IMR-90 (cell line): ENCODE results near the gene KATNA1. TPM values are rescaled to one million over a fixed set of nuclear protein-coding genes. Genes with fewer than 3 reads are reported as not detected.

Experiments used
- ATAC-seq: fragments of 200-7000 bp; cut with Tn5 transposase; 2 replicates; pipeline ENCODE4 v1.9.1; 2020; ENCODE audit warnings: low read depth, mild to moderate bottlenecking, moderate library complexity
- Bru-seq: library from RNA; stranded (reverse); fragments of 400-500 nt; gene quantifications from one replicate; lab custom pipeline; 2021; lab: Mats Ljungman, UMichigan
- BruChase-seq, 2 experiments: library from RNA; stranded (reverse); fragments of 400-500 nt; gene quantifications; one replicate each; lab custom pipeline; 2021; lab: Mats Ljungman, UMichigan
- BruUV-seq: library from RNA; stranded (reverse); fragments of 400-500 nt; replicated peaks from 2 replicates; lab custom pipeline; 2021; lab: Mats Ljungman, UMichigan
- CTCF ChIA-PET: fragments of 300-600 bp; formaldehyde crosslinking; extraction: SDS; loops from one replicate; lab custom pipeline; 2021; ENCODE audit warnings: antibody characterized with exemption; lab: Yijun Ruan, JAX
- POLR2A ChIA-PET: fragments of 300-600 bp; sonication (Branson Sonifier 250); formaldehyde crosslinking; loops from one replicate; lab custom pipeline; 2022; ENCODE audit warnings: antibody characterized with exemption; ENCODE audit not compliant: unreplicated experiment; lab: Charles Lee
- DNase-seq: peaks from one replicate; pipeline ENCODE4 v3.0.0; 2013
- H2AFZ ChIP-seq: replicated peaks from 2 replicates; pipeline ENCODE3; 2013; ENCODE audit warnings: low read length, mild to moderate bottlenecking; ENCODE audit not compliant: poor library complexity
- H2AK5ac ChIP-seq: 2 replicates; pipeline ENCODE4 v1.6.1; 2013; ENCODE audit warnings: low read depth, low read length, inconsistent platforms
- H2AK9ac ChIP-seq: replicated peaks from 2 replicates; pipeline ENCODE3; 2013; ENCODE audit warnings: mild to moderate bottlenecking, low read depth, low read length, moderate library complexity; ENCODE audit not compliant: poor library complexity
- H2BK120ac ChIP-seq: 2 replicates; pipeline ENCODE4 v1.6.1; 2013; ENCODE audit warnings: low read depth, low read length, inconsistent platforms
- H2BK15ac ChIP-seq: 3 replicates; pipeline ENCODE4 v1.6.1; 2013; ENCODE audit warnings: low read depth, low read length, inconsistent platforms
- H2BK20ac ChIP-seq: 2 replicates; pipeline ENCODE4 v1.6.1; 2013; ENCODE audit warnings: low read depth, mild to moderate bottlenecking, inconsistent platforms, low read length, moderate library complexity
- H2BK5ac ChIP-seq: 2 replicates; pipeline ENCODE4 v1.6.1; 2013; ENCODE audit warnings: mild to moderate bottlenecking, low read depth, low read length, inconsistent platforms; ENCODE audit not compliant: poor library complexity, severe bottlenecking
- H3K14ac ChIP-seq: replicated peaks from 2 replicates; pipeline ENCODE4 v1.6.1; 2013; ENCODE audit warnings: low read depth, low read length, inconsistent platforms
- H3K18ac ChIP-seq: 2 replicates; pipeline ENCODE4 v1.6.1; 2013; ENCODE audit warnings: low read depth, low read length, control low read depth
- H3K23ac ChIP-seq: 2 replicates; pipeline ENCODE4 v1.6.1; 2013; ENCODE audit warnings: low read depth, low read length, inconsistent platforms
- H3K27ac ChIP-seq: 2 replicates; pipeline ENCODE4 v1.5.1; 2013; ENCODE audit warnings: mild to moderate bottlenecking, control low read depth, low read length; ENCODE audit not compliant: insufficient read depth
- H3K27me3 ChIP-seq: 2 replicates; pipeline ENCODE4 v1.6.1; 2013; ENCODE audit warnings: low read length; ENCODE audit not compliant: control insufficient read depth, insufficient read depth
- H3K36me3 ChIP-seq: 2 replicates; pipeline ENCODE4 v1.6.1; 2013; ENCODE audit warnings: low read length, mixed read lengths; ENCODE audit not compliant: control insufficient read depth, insufficient read depth
- H3K4ac ChIP-seq: 2 replicates; pipeline ENCODE4 v1.6.1; 2013; ENCODE audit warnings: low read depth, low read length, inconsistent platforms
- H3K4me1 ChIP-seq: 2 replicates; pipeline ENCODE4 v1.6.1; 2013; ENCODE audit warnings: low read length, mixed read lengths; ENCODE audit not compliant: control insufficient read depth, insufficient read depth
- H3K4me2 ChIP-seq: 2 replicates; pipeline ENCODE4 v1.6.1; 2013; ENCODE audit warnings: low read depth, mild to moderate bottlenecking, control low read depth, low read length, moderate library complexity
- H3K4me3 ChIP-seq: 2 replicates; pipeline ENCODE4 v1.5.1; 2013; ENCODE audit warnings: low read depth, mild to moderate bottlenecking, control low read depth, low read length, moderate library complexity; ENCODE audit not compliant: insufficient read depth
- H3K56ac ChIP-seq: 2 replicates; pipeline ENCODE4 v1.6.1; 2013; ENCODE audit warnings: low read length, inconsistent platforms; ENCODE audit not compliant: insufficient read depth; ENCODE audit errors: extremely low read depth
- H3K79me1 ChIP-seq, 2 experiments: 2 replicates each; pipeline ENCODE4 v1.6.1; 2013; ENCODE audit warnings: low read length in 2 of 2, inconsistent platforms in 1 of 2, low read depth in 1 of 2
- H3K9ac ChIP-seq: 2 replicates; pipeline ENCODE4 v1.6.1; 2013; ENCODE audit warnings: low read depth, low read length, control low read depth
- H3K9me1 ChIP-seq: 2 replicates; pipeline ENCODE4 v1.6.1; 2013; ENCODE audit warnings: low read length, inconsistent platforms; ENCODE audit not compliant: insufficient read depth
- H3K9me3 ChIP-seq: 2 replicates; pipeline ENCODE4 v1.6.1; 2013; ENCODE audit warnings: low read length; ENCODE audit not compliant: control insufficient read depth, insufficient read depth
- H4K20me1 ChIP-seq: 2 replicates; pipeline ENCODE4 v1.6.1; 2013; ENCODE audit warnings: low read length, inconsistent platforms; ENCODE audit not compliant: insufficient read depth
- H4K5ac ChIP-seq: 2 replicates; pipeline ENCODE4 v1.6.1; 2013; ENCODE audit warnings: mild to moderate bottlenecking, low read depth, low read length, control low read depth
- H4K8ac ChIP-seq, 2 experiments: 2 replicates each; pipeline ENCODE4 v1.6.1; 2013; ENCODE audit warnings: low read depth in 2 of 2, low read length in 2 of 2, control low read depth in 1 of 2, inconsistent platforms in 1 of 2
- H4K91ac ChIP-seq: 2 replicates; pipeline ENCODE4 v1.6.1; 2013; ENCODE audit warnings: low read depth, low read length, inconsistent platforms; ENCODE audit not compliant: insufficient read depth
- CHD1 ChIP-seq: IDR thresholded peaks from 2 replicates; pipeline ENCODE4 v1.6.1; 2012; ENCODE audit warnings: low read depth, low read length, improper control_type of control experiment
- FOS ChIP-seq: fragments of 150-350 bp; IDR thresholded peaks from 2 replicates; pipeline ENCODE4 v1.6.1; 2016; ENCODE audit warnings: low read depth, low read length
- MAFK ChIP-seq: IDR thresholded peaks from 2 replicates; pipeline ENCODE4 v1.6.1; 2012; ENCODE audit warnings: low read depth, low read length, improper control_type of control experiment
- MAZ ChIP-seq: IDR thresholded peaks from 2 replicates; pipeline ENCODE4 v1.6.1; 2012; ENCODE audit warnings: low read depth, mild to moderate bottlenecking, low read length, improper control_type of control experiment, moderate library complexity, borderline replicate concordance
- MXI1 ChIP-seq: IDR thresholded peaks from 2 replicates; pipeline ENCODE4 v1.6.1; 2012; ENCODE audit warnings: low read depth, mild to moderate bottlenecking, low read length, moderate library complexity, borderline replicate concordance
- NFE2L2 ChIP-seq: fragments of 150-350 bp; IDR thresholded peaks from 2 replicates; pipeline ENCODE4 v1.6.1; 2016; ENCODE audit warnings: low read depth, mild to moderate bottlenecking, low read length
- RAD21 ChIP-seq: IDR thresholded peaks from 2 replicates; pipeline ENCODE4 v1.6.1; 2012; ENCODE audit warnings: low read length, improper control_type of control experiment
- RCOR1 ChIP-seq: IDR thresholded peaks from 2 replicates; pipeline ENCODE4 v1.6.1; 2012; ENCODE audit warnings: mild to moderate bottlenecking, low read length, improper control_type of control experiment; ENCODE audit not compliant: insufficient replicate concordance
- SMC3 ChIP-seq: fragments of 150-350 bp; IDR thresholded peaks from 2 replicates; pipeline ENCODE4 v1.6.1; 2016; ENCODE audit warnings: low read depth, mild to moderate bottlenecking, antibody characterized with exemption, low read length, moderate library complexity
- WGBS, 2 experiments: methylation state at CpG; one replicate each; pipeline versions ENCODE4 v1.1.5 to v1.1.7; 2013; ENCODE audit warnings: missing lambda C conversion rate in 2 of 2; ENCODE audit not compliant: insufficient read length in 1 of 2; ENCODE audit errors: extremely low coverage in 2 of 2; 5-methylcytosine and 5-hydroxymethylcytosine counted together
- dilution Hi-C: fragments of 300-500 bp; cut with HindIII; formaldehyde crosslinking; loops from one replicate; pipeline ENCODE4 v1.14.3; 2018; ENCODE audit warnings: low sequenced_read_pairs; ENCODE audit not compliant: unreplicated experiment
- in situ Hi-C: fragments of 300-500 bp; cut with MboI; formaldehyde crosslinking; loops from 3 replicates; pipeline ENCODE4 v1.14.3; 2019; ENCODE audit warnings: low sequenced_read_pairs, inconsistent platforms, mixed read lengths
- intact Hi-C: fragments of 100-400 bp; cut with micrococcal nuclease; formaldehyde crosslinking; loops from 2 replicates; pipeline ENCODE4 v1.10.0; 2022
- long read RNA-seq: library from polyadenylated mRNA; unstranded; transcript quantifications from one replicate; pipeline ENCODE4 v2.0.0, GENCODE V29; 2021; ENCODE audit not compliant: unreplicated experiment
- polyA plus RNA-seq, 3 experiments: library from polyadenylated mRNA; depleted of rRNA; stranded (reverse); fragments of >200 nt; gene quantifications; 2 replicates each; pipeline ENCODE4 v1.2.3, GENCODE V29; 2012; ENCODE audit warnings: low replicate concordance in 1 of 3
- total RNA-seq: library from RNA; depleted of rRNA; stranded (reverse); fragments of >200 nt; gene quantifications from 2 replicates; pipeline ENCODE4 v1.2.3, GENCODE V29; 2012; rRNA removed
- TF ChIP-seq, protein P1 (sequence below): fragments of 150-350 bp; IDR thresholded peaks from 2 replicates; pipeline ENCODE4 v1.6.1; 2016; ENCODE audit warnings: low read depth, mild to moderate bottlenecking, low read length, moderate library complexity, borderline replicate concordance
- TF ChIP-seq, protein P2 (sequence below): conservative IDR thresholded peaks from 2 replicates; pipeline ENCODE4 v1.5.1; 2012; ENCODE audit warnings: mild to moderate bottlenecking, low read depth, low read length, improper control_type of control experiment

Gene KATNA1
- 24.6 and 33.3 TPM in 2 replicates for total RNA-seq
- polyA plus RNA-seq (2012; rRNA removed), result 13.1 and 15.3 TPM in 2 replicates
- polyA plus RNA-seq (2012; cell fraction: cytosol; rRNA removed), result 5.4 and 6.2 TPM in 2 replicates
- 4.6 and 17.7 TPM in 2 replicates for polyA plus RNA-seq (2012; cell fraction: nucleus; rRNA removed; ENCODE audit: low replicate concordance)
- percentile 69 among the genes with signal in this experiment for Bru-seq, nascent RNA
- percentile 73 among the genes with signal in this experiment for BruChase-seq, experiment 1, labeled RNA remaining after a 6-hour chase
- percentile 59 among the genes with signal in this experiment for BruChase-seq, experiment 2, labeled RNA remaining after a 2-hour chase
- long read RNA-seq, transcript KATNA1-203 (11 exons, 1,984 nt), result major isoform, 29 of 38 reads
- long read RNA-seq, partial matches to known transcripts, result 2 of 38 reads
- long read RNA-seq, other reads (novel, unspliced or antisense), result 7 of 38 reads

DNA sequence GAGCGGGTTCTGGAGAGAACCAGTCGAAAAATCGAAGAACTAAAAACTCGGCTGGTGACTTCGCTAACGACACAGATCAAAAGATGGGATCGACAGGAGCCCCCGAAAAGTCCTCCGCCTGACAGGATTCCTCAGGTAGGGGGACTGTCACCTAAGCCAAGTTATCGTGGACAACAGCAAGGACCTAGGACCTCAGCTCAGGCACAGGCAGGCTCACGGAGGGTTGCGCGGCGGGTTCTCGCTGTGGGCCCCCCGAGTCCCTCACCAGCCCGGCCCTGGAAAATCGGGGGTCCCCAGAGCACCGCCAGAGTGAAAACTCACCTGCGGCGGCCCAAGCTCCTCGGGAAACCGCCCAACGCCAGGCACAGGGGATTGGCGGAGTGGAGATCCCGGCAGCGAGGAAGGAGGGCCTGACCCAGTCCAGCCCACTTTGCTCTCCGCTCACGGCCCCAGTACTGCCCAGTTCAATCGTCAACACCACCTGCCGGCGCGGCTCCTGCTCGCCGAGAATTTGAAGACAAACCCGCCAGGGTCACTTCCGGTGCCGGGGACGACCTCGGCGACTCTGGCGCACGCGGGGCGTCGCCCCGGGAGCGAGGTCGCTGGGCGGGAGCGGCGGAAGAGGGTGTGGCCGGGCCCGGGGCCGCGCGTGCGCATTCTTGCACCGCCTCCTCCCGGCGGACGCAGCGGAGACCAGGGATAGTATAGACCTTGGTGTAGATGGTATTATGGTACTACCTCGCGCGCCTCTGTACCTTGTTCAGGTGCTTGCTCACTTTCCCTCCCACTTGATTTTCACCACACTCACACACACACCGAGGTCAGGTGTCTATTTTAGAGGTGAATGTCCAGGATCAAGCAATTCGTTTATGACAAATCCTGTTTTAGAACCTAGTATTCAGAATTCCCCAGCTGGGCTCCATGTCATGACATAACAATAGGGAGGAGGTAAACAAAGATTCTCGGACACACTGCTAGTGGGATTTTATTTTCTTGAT is at the start of gene KATNA1:
Gene KATNA1, minus strand, starts transcription at position 567 of the 998 bp plus-strand sequence. CDS start 10,167 bp downstream, outside the sequence.
- peak within 1 kb of the TSS; percentile 50 for H3K9ac ChIP-seq
- in situ Hi-C loops, result no loop called here
- POLR2A ChIA-PET, result no interaction called here
- dilution Hi-C loops, result no loop called here
- WGBS, 2 experiments, result 1% methylated on average over 38 of the region's 69 CpGs; no CpG with 5 or more reads in 1 of the 2 experiments
- H2BK15ac ChIP-seq, result no peak within 1 kb of the TSS
- peaks cover 11 to 24% of the 10 kb centered on the region in 2 experiments; a peak in 3 of 4 replicates for H3K79me1 ChIP-seq
- H3K4me1 ChIP-seq, result no peaks in the 10 kb centered on the region
- H2BK20ac ChIP-seq, result no peak within 1 kb of the TSS
- H3K4ac ChIP-seq, result peak within 1 kb of the TSS; percentile 71
- peak within 1 kb of the TSS; percentile 97 for H4K5ac ChIP-seq
- peak within 1 kb of the TSS; percentile 88 for H3K14ac ChIP-seq
- H3K56ac ChIP-seq, result peak within 1 kb of the TSS; percentile 66
- H2AK5ac ChIP-seq, result 0 out of 2 replicates have a peak within 1 kb of the TSS, but pooled peaks have one; percentile 38
- peak within 1 kb of the TSS; percentile 100 for H3K4me2 ChIP-seq
- H3K4me3 ChIP-seq, result peak within 1 kb of the TSS; percentile 90
- H4K20me1 ChIP-seq, result no peaks in the 10 kb centered on the region
- H4K91ac ChIP-seq, result peak within 1 kb of the TSS; percentile 56
- H2BK5ac ChIP-seq, result peak within 1 kb of the TSS; percentile 67
- H3K27ac ChIP-seq, result peak within 1 kb of the TSS; percentile 55
- H4K8ac ChIP-seq, result peak within 1 kb of the TSS; percentile 72 to 95
- peak within 1 kb of the TSS; percentile 96 for H2AK9ac ChIP-seq
- CTCF ChIA-PET, result no interaction called here
- intact Hi-C loops, result no loop called here
- H3K9me1 ChIP-seq, result 0 out of 2 replicates have a peak, but pooled peaks cover 3% of the 10 kb centered on the region
- TSS peak; percentile 60 for BruUV-seq
- H3K23ac ChIP-seq, result peak within 1 kb of the TSS; percentile 88
- peak; percentile 58 for DNase-seq
- peak within 1 kb of the TSS; percentile 79 for H3K18ac ChIP-seq
- peak within 1 kb of the TSS; percentile 61; the same call in 1 of the 2 replicates for H2BK120ac ChIP-seq
- peak; percentile 97 for ATAC-seq
- H3K9me3 ChIP-seq, result no peaks in the 10 kb centered on the region
- H3K27me3 ChIP-seq, result no peaks in the 10 kb centered on the region
- H3K36me3 ChIP-seq, result no peaks in the 10 kb centered on the region
- peak within 1 kb of the TSS; percentile 97 for H2AFZ ChIP-seq
- TF ChIP-seq, protein P1, sequence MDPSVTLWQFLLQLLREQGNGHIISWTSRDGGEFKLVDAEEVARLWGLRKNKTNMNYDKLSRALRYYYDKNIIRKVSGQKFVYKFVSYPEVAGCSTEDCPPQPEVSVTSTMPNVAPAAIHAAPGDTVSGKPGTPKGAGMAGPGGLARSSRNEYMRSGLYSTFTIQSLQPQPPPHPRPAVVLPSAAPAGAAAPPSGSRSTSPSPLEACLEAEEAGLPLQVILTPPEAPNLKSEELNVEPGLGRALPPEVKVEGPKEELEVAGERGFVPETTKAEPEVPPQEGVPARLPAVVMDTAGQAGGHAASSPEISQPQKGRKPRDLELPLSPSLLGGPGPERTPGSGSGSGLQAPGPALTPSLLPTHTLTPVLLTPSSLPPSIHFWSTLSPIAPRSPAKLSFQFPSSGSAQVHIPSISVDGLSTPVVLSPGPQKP, result no peak
- TF ChIP-seq, protein P2, sequence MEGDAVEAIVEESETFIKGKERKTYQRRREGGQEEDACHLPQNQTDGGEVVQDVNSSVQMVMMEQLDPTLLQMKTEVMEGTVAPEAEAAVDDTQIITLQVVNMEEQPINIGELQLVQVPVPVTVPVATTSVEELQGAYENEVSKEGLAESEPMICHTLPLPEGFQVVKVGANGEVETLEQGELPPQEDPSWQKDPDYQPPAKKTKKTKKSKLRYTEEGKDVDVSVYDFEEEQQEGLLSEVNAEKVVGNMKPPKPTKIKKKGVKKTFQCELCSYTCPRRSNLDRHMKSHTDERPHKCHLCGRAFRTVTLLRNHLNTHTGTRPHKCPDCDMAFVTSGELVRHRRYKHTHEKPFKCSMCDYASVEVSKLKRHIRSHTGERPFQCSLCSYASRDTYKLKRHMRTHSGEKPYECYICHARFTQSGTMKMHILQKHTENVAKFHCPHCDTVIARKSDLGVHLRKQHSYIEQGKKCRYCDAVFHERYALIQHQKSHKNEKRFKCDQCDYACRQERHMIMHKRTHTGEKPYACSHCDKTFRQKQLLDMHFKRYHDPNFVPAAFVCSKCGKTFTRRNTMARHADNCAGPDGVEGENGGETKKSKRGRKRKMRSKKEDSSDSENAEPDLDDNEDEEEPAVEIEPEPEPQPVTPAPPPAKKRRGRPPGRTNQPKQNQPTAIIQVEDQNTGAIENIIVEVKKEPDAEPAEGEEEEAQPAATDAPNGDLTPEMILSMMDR, result no peak
- no peak for TF ChIP-seq NFE2L2
- no peak for TF ChIP-seq RAD21
- TF ChIP-seq SMC3, result no peak
- no peak for TF ChIP-seq RCOR1
- TF ChIP-seq MXI1, result peak; percentile 68; the same call in 1 of the 2 replicates
- 0 out of 2 replicates have a peak, but pooled peaks have one; percentile 63 for TF ChIP-seq CHD1
- no peak for TF ChIP-seq MAFK
- TF ChIP-seq MAZ, result no peak
- TF ChIP-seq FOS, result no peak
